NCI-H510A (cell line): Measurements from ENCODE around the gene LRP8.

Experiments used
- DNase-seq: peaks from one replicate; lab custom pipeline; 2025; lab: John Stamatoyannopoulos, UW

LRP8 gene

DNA sequence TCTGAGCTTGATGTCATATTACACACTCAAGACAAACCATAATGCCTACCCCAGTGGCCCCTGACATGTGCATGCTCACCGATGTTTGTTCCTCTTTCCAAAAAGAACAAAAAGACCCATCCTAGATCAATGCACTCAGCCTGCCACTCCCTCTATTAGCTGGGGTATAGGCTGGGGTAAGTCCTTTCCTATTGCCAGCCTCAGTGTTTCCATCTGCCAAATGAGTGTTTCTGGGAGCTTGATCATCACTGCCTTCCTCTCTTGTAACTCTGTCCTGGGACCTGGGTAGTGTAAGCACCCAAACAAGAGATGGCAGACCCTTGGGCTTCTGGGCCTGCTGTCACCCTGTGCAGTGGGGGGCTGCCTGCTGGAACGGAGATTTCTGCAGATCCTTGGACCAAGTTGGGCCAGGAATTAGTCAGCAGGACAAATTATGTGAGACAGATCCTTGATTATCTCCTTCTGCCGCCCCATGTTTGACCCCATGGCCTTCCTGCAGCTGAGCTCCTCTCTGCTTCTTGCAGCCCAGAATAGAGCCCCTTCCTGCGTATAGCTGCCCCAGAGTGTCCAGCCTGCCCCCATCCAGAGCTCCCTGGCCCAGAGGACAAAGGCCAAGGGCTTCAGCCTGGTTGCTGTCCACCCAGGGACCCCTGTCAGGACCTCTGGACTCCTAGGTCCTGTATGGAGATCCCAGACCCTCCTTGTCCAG, 31.5 kb upstream of the LRP8 start:
- DNase-seq = no peak

DNA sequence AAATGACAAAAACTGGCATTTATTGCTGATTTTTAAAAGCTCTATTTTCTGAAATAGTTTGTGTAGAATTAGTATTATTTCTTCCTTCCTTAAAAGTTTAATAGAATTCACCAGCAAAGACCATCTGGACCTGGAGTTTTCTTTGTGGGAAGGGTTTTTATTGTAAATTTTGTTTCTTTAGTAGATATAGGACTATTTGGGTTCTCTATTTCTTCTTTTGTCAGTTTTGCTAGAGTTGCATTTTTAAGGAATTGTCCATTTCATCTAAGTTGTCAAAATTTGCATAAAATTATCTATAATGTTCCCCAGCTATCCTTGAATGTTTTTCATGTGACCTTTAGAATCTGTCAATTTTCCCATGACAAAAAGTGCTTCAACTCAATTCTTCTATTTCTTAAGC, 28.8 kb upstream of the LRP8 start:
- DNase-seq = no peak

DNA sequence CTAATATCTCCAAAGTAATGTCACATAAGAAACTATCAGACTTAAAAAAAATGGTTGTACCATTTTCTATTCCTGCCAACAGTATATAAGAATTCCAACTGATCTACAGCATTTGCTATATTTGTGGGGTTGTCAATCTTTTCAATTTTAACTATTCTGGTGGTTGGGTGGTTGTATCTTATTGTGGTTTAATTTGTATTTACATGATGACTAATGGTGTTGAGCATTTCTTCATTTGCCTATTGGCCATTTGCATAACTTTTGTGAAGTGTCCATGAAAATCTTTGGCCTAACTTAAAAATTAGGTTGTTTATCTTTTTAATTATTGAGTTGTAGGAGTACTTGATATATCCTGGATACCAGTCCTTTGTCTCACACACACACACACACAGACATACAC, 26.2 kb upstream of the LRP8 start:
- DNase-seq = no peak

DNA sequence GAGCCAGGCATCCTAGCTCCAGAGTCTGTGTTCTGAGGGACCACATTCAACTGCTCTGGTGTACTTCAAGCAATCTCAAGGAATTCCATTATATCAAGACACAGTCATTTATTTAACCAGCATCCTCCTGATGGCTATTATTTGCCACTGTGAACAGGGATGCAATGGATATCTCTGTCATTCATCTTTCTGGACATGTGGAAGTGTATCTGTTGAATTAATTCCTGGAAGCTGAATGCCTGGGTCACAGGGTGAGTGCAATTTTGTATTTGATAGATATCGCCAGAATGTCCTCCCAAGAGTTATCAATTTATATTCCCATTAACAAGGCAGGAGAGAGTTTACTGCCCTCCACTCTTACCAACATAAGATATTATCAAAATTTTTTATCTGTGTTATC, 24.7 kb upstream of the LRP8 start:
- DNase-seq = no peak

DNA sequence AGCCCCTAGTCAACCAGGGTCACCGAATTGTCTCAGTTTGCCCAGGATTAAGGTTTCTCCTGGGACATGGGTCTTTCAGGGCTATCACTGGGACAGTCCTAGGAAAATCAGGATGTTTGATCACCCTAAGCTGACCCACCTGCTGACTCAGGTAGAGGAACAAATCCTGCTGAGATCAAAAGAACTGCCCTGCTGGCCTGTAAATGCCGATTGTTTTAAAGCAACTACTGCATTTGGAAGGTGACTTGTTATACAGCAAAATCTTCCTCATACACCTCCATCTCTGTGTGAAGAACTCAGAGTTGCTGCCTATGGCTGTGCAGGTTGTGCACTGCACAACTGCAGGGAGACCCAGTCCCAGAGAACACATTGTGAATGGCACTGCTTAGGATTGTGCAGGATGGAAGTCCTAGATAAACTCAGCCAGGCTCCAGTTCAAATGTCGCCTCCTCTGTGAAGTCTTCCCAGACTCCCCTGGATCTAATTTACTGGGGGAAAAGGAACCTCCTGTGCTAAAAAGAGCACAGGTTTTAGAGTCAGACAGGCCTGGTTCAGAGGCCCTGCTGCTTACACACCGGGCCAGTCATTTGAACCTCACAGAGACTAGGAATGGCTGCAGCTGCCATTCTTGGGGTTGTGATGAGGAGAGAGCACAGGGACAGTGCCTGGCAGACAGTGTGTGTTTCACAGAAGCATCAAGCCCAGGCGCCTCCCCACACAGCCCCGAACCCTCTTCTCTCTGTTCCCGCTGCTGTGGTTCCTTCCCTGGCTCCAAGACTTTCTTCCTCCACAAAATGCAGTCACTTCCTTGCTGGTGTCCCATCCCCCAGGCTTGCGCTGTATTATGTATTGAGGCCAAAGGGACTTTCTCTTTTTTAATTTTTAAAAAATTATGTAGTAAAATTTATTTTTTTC, 23.2 kb upstream of the LRP8 start:
- no peak for DNase-seq

DNA sequence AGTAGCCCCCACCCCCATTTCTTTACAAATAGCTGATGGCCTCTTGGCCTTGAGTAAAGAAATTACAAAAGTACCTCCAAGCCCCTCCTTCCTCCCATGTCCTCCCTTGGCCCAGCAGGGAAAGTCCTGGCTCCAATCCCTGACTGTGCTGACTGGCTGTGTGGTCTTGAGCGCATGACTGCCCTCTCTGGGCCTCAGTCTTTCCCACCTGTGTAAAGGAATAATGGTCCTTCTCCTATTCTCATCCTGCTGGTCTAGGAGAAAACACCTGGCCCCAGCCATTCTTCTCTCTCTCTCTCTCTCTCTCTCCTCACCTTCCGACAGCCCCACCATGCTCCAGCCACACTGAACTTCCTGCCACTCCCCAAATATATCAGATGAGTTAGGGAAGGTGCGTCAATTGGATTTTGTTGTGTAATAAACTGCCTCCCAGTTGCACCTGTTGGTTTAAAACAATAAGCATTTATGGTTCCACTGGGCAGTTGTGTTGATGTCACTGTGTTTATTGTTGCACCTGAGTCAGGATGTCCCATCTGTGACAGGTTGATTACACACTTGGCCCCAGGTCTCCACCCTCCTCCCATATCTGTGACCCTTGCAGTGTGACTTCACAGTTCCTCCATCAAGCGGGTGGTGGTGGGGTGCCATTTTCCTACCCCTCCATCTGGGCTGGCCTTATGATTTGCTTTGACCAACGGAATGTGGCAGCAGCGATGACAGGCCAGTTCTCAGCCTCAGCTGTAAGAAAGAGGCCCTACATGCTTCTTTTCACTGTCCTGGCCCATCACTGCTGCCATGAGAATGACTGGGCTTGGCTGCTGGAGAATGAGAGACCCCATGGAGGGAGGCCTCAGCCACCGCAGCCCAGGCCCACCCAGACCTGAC, 22.3 kb upstream of the LRP8 start:
- DNase-seq = no peak

DNA sequence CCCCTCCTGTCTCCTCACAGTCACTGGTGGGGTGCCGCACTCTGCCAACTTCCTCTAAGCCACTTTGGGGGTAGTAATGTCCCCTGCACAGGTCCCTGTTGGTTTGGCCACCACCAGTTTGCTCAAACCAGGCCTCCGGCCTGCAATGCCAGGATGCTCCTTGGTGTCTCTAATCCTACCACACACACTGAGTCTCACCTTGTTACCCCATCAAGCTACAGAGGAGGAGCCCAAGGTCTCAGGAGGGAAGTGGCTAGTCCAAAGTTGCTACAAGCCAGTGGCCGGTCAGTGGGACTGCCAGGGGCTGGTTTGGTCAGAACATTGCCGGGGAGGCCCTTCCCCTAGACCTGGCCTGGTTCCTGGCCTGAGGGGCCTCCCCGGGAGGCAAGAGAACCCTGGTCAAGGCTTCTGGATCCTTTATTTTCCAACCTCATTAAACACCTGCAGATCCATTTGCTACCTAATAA, 21.5 kb upstream of the LRP8 start:
- no peak for DNase-seq

DNA sequence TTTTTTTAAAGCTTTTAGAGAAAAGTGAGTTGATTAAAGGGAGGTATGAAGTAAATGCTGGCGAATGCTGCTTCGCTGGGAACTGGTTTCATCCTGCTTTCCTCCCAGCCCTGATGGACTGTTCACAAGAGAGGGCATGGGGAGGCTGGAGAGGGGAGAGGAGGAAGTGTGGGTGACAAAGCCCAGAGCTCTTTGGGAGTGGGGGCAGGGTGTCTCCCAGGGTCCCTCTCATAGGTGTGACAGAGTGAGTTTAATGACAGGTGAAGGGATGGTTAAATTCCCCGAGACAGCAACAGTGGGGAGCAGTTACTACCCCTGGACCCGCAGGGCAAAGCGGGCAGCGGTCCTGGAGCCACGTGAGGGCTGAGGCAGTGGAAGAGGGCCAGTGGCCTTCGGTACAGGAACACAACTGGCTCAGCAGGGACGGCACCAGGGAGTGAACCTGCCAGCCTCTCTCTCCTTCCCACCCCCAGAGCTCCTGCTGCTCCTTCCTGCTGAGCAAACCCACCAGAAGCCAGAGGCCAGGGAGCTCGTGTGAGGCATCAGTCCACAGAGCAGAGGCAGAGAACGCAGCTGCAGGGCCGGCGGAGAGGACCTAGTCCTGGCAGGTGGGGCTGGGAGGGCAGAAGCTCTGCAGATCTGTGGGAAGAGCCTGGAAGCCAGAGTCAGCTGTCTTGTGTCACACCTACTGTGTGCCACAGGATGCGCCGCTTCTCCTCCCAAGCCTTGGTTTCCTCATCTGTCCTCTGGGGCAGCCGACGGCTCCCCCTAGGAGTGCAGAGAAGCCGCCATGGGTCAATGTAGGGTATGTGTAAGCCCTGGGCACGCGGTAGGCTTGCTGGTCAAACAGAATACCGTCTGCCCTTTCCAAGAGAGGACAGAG, 20.9 kb upstream of the LRP8 start:
- DNase-seq = no peak

DNA sequence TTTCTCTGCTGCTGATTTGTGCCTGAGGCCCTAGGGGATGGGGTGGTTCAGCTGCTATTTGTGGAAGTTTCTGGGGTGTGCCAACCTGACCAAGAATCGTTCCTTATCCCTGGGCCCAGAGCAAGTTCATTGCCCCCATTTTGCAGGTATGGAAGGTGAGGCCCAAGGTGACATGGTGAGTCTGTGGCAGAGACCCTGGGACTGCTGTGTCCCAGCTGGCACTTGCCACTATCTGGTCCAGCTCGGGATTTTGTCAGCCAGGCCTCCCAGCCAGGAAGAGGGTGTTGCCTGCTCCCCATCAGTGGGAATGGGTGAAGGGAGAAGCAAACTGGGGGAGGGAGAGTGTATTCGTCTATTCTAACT, 18.9 kb upstream of the LRP8 start:
- no peak for DNase-seq

DNA sequence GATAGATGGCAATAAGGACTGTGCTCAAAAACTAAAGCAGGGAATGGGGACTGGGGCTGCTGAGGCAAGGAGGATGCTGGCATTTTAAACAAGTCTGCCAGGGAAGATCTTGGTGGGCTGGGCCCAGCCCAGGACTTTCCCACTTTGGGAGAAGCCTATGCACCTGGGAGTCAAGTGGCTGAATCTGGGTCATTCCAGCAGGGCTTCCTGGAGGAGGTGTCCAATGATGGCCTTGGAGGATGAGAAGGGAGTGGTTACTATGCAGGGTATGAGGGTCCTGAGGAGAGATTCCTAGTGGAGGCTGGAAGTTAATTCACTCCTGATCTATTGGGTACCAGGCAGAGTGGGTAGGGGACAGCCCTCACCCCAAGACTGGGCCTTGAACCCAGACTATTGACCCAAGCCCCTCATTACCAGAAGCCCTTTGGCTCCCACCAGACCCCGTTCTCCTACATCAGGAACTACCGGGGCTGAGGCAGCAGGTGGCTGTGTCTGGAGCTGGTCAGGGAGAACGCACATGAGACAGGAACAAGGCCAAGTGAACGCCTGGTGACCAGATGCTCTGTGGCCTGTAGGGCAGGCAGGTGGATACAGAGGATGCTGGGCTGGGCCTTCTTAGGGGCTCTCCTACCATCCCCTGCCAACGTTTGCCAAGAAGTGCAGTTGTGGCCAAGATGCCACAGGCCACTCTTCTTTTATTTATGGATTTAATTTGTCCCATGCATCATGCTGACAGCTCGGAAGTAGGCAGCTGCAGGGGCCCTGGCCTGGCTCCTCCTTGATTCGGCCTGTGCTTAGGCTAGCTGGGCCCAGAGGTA, 18.3 kb upstream of the LRP8 start:
- no peak for DNase-seq

DNA sequence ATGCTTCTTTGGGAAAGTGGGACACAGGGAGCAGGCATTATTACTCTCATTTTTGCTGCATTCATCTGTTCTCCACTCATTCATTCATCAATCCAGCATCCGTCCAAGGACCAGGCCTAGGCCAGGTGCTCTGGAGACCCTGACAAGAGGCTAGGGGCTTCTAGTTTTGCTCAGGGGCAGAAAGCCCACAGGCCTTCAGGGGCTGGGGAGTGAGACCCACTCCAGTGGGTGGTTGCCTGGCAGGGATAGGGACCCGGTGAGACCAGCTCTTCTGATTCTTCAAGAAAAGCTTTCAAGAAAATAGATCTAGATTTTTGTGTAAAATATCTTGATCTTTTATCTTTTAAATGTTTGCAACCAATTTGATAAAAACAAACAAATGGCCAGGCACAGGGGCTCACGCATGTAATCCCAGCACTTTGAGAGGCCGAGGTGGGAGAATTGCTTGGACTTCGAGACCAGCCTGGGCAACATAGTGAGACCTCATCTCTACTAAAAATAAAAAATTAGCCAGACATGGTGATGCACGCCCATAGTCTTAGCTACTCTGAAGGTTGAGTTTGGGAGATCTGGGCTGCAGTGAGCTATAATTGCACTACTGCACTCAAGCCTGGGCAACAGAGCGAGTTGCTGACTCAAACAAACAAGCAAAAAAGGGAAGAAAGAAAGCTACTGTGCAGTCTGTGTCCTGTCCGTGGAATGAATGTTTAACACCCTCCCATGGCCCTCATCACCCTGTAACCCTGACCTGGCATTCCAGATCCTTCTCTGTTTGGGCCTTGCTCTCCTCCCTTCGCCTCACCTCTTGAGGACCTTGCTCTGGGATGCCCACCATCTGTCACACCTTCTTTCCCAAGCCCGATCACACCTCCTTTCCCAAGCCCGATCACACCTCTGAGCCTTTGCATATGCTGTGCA, 17.3 kb upstream of the LRP8 start:
- DNase-seq = no peak

DNA sequence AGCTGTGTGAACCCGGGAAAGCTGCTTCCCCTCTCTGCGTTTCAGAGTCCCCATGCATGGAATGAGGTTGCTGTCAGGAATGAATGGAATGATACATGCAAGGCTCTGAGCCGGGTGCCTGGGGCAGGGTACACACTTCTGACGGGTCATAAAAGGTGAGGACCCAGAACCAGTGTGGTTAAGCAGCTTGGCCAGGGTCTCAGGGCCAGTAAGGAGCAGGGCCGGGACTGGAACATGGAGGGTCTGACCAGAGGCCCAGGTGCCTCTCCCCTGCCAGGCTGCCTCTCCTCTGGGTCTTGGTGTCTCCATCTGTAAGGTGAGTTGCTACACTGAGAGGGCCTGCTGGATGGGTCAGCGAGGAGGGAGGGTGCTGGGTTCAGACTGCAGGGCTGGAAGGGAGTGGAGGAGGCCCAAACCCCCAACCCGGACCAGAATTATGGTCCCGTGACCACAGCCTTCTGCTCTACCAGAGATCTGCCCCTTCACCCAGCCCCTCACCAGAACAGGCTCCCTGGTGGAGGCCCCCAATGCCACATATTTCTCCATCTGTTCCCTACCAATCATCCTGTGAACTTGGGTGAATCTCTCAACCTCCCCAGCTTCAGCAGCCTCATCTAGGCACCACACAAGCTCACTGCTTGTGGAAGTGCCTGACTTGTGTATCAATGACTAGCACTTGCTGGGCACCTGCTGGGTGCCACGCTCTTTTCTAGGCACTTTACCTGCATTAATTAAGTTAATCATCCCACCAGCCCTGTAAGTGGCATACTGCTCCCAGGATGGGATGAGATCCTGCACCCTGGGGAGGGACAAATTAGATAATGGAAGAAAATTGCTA, 16.2 kb upstream of the LRP8 start:
- DNase-seq = no peak

DNA sequence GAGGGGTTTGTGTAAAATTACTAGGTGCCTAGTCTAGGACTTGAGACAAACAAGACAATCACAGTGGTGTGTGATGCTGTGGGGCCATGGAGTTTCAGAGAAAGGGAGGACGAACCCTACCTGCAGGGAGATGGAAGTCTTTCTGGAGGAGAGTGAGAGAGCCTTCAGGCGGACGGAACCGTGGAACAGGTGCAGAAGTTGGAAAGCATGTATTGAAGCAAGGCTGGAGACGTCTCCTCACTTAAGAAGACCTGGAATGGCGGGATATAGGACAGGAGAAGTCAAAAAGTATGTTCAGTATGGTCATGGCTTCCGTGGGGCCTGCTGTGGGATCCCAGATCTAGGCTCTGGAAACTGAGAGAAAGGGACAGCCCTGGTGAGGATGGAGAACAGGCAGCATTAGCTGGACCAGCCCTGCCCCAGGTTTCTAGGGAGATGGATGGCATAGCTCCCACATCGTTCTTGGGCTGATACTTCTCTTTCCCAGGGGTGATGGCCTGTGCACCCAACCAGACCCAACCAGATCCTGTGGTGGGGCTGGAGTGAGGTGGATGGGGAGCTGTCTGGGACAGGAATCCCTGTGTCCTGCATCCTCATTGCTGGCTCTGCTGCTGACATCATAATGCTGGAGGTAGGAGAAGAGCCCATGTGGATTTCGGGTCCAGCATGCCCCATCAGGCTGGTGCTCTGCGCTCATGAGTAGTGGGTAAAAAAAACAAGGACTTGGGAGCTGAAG, 15.0 kb upstream of the LRP8 start:
- DNase-seq = no peak

DNA sequence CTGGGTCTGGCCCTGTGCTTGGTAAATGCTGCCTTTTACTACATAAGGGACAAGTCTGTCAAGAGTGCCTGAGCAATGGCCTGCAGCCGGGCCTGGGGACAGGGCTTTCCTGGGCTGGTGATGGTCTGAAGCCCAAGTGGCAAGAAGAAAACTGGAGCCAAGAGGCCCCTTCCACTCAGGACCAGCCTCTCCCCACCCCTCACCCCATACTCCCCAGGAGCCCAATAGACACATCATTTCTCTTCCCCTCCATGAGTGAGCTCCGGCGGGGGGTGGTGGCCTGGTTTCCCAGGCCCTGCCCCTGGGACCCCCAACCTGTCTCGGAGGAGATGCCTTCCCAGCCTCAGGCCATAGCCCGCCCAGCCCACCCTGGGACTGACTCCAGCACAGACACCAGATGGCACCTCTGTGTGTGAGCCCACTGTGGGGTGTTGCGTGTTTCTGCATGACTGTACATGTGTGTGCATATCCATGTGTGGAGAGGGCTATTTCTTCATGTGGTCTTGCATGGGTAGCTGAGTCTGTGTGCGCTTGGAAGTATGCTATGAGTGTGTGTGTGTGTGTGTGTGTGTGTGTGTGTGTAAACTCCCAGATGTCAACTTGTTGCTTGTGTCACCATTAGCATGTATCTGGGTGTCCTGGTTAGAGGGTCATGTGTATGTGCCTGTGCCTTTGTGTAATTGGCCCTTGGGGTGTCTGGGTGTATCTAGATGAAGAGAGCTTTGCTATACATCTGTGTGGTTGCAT, 14.3 kb upstream of the LRP8 start:
- no peak for DNase-seq

DNA sequence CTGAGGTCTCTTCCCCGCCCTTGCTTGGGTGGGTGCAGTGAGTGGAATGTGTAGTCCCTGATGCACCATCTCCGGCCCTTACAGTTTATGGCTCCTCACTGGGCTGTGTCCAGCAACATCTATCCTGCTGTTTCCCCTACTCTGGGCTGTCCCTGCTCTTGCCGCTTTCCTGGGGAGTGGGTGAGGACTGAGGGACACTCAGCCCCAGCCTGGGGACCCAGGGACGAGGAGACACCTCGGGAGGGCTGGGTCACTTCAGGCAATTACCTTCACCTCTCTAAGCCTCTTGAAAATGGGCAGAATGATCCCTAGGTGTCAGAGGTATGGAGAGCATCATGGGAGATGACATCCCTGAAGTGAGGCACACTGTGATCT, 13.6 kb upstream of the LRP8 start:
- no peak for DNase-seq

DNA sequence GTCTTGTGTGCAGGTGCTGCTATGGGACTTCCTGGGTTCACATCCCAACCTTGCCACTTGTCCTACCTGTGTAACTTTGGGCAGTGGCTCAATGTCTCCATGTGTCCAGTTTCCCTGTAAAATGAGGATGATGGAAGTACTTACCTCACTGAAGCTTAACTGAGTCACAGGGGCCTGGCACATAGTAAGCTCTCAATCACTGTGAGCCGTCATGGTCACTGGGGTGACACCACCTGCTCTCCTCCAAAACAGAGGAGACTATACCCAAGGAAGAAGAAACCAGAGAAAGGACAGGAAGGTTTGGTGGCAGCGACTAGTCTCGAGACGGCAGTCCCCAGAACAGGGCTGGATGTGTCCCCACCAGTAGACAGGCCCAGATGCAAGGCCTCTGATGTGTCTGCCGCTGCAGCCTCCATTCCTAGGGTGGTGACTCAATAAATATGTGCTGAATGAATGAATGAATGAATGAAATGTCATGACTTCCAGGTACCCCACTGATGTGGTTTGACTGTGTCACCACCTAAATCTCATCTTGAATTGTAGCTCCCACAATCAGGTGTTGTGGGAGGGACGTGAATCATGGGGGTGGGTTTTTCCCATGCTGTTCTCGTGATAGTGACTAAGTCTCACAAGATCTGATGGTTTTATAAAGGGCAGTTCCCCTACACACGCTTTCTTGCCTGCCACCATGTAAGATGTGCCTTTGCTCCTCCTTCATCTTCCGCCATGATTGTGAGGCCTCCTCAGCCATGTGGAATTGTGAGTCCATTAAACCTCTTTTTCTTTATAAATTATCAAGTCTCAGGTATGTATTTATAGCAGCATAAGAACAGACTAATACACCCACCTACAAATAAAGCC, 13.0 kb upstream of the LRP8 start:
- DNase-seq = no peak
